NCI-H82 treated with DMSO at 0.1 percent for 48 hours (cell line): Measurements from ENCODE around the gene ATP5PB.

Source experiments
- DNase-seq: peaks from one replicate; lab custom pipeline; 2025; ENCODE audit not compliant: unreplicated experiment; lab: John Stamatoyannopoulos, UW

The ATP5PB gene

DNA sequence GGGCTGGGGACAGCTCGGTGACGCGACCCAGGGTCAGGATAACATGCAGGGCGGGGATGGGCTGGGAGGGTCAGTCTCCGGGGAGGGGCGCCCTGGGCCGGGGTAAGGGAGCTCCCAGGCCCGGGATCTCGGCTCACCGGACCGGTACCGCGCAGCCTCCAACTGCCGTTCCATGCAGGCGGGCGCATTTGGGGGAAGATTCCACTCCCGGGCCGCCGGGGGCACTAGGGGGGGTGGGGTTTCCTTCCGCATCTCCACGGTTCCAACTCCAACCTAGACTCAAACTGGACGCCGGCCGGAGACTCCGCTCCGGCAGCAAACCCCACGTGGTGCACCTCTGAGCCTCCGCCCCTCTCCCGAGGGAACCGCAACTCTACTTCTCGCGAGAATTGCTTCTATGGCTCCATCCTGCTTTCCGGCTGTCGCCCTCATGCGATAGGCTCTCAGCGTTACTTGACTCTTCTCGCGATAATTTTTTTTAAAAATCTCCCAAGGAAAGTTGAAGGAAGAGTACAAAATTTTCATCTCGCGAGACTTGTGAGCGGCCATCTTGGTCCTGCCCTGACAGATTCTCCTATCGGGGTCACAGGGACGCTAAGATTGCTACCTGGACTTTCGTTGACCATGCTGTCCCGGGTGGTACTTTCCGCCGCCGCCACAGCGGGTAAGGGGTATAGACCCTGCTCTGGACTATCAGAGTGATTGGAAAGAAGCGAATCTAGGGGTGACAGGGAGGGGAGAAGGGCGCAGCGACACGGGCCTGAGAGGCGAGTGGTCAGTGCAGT is at the start of gene ATP5PB, which contains the start of gene WDR77:
Gene ATP5PB (plus strand): TSS at position 547 of the 785 bp plus-strand sequence. CDS start 78 bp downstream, at position 625.
Gene WDR77 (minus strand): TSS at position 339 of the 785 bp plus-strand sequence. CDS start 87 bp downstream, at position 252.
- DNase-seq, result peak; percentile 99

GRCh38 chr1:111399792-111400610 is 49.3 kb upstream of the ATP5PB start:
- peak; percentile 38 for DNase-seq

- no peak for DNase-seq
These were observed 47.2 kb upstream of the ATP5PB start for GRCh38 chr1:111402083-111402482.

- no peak for DNase-seq
These were observed 44.7 kb upstream of the ATP5PB start for GRCh38 chr1:111404588-111404987.

DNA sequence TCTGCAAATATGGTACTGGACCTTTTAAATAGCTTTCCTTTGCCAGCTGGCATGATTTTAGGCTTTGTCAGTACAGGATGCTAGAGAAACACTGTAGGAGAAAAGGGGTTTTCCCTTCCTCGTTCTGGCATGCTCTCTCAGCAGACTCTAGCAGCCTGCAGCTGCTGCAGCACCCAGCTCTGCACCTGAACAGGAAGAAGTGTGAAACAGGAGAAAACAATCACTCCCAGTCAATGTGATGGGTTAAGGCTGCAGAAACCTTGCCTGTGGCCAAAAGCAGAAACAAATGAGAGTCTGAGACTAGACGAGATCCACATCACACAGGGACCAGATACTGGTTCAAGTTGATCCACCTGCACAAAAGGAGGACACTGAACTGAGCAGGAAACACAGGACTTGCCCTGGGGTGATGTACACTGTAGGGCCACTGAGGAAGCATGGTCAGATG is 42.9 kb upstream of the ATP5PB start:
- no peak for DNase-seq

- no peak for DNase-seq
These were observed 42.0 kb upstream of the ATP5PB start for GRCh38 chr1:111407301-111407700.

GRCh38 chr1:111412839-111413238 is 36.4 kb upstream of the ATP5PB start:
- DNase-seq, result no peak

- DNase-seq, result no peak
These were observed 34.5 kb upstream of the ATP5PB start for GRCh38 chr1:111414756-111415155.

GRCh38 chr1:111415461-111415860 is 33.8 kb upstream of the ATP5PB start:
- no peak for DNase-seq

DNA sequence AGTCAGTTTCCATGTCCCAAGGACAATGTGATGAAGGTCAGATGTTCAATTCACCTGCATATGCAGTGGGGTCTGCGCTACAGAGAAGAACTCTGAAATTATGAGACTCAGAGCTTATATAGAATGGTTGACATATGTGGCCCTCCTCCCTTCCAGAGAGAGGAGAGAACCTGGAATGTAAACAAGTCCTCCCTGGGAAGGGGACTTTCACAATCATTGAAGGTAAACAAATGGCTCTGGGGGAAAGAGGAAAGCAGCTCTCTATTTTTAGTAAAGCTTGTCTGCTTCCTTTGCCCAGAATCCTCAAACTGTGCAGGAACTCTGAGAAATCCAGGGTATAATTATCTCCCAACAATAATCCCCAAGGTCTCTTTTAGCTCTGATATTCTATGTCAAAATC is 31.5 kb upstream of the ATP5PB start:
- no peak for DNase-seq

GRCh38 chr1:111419037-111419436 is 30.2 kb upstream of the ATP5PB start:
- DNase-seq, result no peak

DNA sequence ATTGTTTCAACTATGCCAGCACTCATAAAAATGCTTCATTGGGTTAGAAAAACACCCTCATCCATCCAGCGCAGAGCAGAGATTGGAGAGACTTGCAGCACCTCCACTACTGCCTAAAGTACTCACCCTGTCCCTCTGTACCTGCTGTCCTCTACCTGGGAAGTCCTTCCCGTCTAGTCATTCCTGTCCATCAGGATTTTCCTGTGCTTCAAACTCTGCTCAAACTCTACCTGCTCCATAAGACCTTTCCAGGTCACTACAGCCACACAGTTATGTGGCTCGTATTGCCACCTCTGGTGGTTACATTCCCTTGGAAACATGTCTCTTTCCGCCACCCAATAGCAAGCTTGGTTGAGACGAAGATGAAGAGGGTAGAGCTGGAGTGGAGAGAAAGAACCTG is 28.9 kb upstream of the ATP5PB start:
- no peak for DNase-seq

DNA sequence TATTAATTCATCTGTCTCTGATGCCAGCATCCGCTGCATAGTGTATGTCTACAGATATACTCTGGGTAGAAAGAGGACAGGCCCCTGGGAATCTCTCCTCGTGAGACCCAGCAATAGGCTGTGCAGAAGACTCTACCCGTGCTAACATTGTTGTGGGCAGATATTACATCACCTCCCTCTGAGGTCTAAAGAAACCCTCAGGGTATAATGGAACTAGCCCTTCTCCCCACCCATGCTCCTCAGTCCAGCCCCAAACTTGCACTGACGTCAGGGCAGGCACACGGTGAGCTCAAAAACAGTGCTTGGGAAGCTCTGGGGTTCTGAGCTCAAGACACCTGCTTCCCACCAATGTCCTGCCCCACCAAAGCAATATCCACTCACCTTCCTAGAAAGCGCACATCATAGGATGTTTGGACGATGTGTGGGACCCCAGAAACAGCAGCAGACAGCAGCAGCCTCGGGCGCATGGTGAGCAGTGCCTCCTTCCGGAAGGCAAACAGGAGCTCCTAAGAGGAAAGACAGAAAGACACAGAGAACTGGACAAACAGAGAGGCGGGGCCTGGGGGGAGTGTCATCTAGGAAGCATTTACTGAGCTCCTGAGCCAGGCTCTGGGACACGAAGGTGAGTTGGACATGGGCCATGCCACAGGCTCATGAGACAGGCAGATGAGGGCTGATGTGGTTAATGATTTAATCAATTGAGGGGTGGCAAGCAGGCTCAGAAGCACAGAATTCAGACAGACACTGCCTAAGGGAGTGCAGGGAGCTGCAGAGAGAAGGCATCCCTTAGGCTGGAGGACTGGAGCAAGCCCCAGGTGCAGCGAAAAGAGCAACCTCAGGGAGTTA is 26.5 kb upstream of the ATP5PB start:
- DNase-seq, result no peak

DNA sequence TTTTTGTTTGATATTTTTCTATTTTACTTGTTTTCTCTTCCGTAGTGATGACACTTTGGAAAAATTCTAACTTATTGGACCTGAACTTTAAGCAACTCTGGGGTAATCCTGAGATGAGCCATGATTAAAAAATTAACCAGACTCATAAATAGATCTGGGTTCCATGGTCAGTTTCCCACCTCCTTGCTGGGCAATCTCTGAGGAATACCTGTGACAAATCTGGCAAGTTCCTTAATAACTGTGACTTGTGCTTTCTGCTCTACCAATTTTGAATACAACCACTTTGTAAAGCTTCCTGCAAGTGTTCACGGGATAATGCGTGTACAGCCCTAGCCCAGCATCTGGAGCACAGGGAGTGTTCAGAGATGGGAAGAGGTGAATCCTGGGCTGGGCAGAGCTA is 25.0 kb upstream of the ATP5PB start:
- DNase-seq, result no peak

- no peak for DNase-seq
These were observed 12.5 kb upstream of the ATP5PB start for GRCh38 chr1:111436726-111437125.

DNA sequence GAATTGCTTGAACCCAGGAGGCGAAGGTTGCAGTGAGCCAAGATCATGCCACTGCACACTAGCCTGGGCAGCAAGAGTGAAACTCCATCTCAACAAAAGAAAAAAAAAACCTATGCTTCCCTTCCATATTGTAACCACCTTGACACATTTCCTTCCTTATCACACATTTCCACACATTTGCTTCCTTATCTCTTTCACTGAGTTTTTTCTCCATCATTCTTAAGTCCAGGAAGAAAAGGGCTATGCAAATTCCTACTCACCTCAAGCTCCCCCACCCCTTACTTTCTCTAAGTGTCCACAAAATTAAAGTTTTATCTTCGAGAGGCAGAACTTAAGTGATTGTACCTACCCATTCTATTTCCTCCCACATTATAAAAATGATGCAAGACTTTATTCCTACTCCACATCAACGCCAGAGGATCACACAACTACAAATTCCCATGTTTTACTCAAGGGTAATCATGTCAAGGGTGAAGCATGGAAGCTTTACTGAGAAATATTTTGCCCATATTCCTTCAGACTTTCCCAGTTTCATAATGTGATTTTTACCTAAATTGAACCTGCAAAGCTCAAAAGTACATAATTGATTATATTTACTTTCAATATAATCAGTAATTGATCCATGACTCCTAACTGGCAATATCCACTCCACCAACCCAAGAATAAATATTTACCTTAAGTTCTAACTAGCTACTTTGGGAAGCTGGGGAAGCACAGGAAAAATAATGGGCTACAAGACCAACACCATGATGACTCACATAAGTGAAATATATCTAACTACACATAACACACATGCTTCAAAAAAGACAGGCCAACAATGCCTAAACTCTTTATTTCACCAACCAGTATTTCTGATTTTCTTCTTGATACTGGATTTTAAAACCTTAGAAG is 9.6 kb upstream of the ATP5PB start:
- no peak for DNase-seq

DNA sequence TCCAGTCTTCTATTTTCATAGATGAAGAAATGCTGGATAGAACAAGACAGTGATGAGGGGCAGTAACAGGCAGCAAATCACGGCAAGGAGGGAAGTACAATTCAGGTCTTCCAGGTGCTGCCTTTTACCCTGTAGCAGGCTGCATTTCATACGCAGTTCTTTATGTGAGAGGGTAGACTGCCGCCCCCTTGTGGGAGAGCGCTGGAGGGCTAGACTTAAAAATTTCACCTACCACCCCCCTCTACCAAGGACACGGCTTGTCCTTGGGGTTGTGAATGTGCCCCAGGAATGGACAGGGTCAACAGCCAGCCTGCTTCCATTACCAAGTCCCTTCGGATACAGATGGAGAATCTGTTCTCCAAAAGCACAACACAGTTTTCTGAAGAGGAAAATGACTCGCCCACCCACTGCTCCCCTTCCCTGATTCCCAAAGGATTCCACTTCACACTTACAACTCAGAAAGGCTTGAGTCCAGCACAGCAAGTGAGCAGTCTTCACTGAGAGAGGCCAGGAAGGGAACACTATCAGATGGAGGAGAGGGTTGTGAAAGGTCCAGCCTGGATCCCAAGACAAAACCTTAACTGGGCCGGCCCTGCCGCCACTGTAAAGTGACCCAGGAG is 7.6 kb upstream of the ATP5PB start:
- no peak for DNase-seq

GRCh38 chr1:111442457-111442856 is 6.8 kb upstream of the ATP5PB start:
- DNase-seq, result no peak

- DNase-seq, result no peak
These were observed 5.2 kb upstream of the ATP5PB start for GRCh38 chr1:111444031-111444430.

- DNase-seq, result no peak
These were observed 2.7 kb upstream of the ATP5PB start for GRCh38 chr1:111446546-111446945.
